ENCODE results near the gene PRKCH. TPM values are rescaled to one million over a fixed set of nuclear protein-coding genes. Genes with fewer than 3 reads are reported as not detected.

PRKCH gene
- total and polyA plus RNA-seq, 7 donors: 4.2 to 19.9 (median 10.0) TPM

GRCh38 chr14:61581340-61581739 lies 260.0 kb downstream of the PRKCH start:
- 57 to 86% methylated on average over 1 of the region's 1 CpG for WGBS, 2 donors

GRCh38 chr14:61581955-61582615 lies 260.7 kb downstream of the PRKCH start:
- WGBS, 2 donors: 94 to 96% methylated on average over 3 of the region's 3 CpGs
- Histone ChIP-seq H3K27ac (peak overlapping the region in 1 of 4 donors; percentile 44), H3K9me3 (no peaks in the 10 kb centered on the region), H3K36me3 (no peaks in the 10 kb centered on the region), H3K27me3 (no peaks in the 10 kb centered on the region), H3K4me1 (peaks cover 0 to 30% (median 25%) of the 10 kb centered on the region in 4 donors), H3K4me3 (no peak overlapping the region)
- intact Hi-C loops (cut with DNase I): no loop called here
- TF ChIP-seq CTCF (IDR thresholded peaks at IDR 0.05) (no peak), POLR2AphosphoS5 (IDR thresholded peaks at IDR 0.05) (no peak), POLR2A (IDR thresholded peaks at IDR 0.05) (no peak), EP300 (IDR thresholded peaks at IDR 0.05) (no peak)
- DNase-seq: no peak

More at GRCh38 chr14:61581340-61581739, 260.0 kb downstream of the PRKCH start:
- no peaks in the 10 kb centered on the region for H3K36me3 ChIP-seq
- DNase-seq: no peak
- H3K27ac ChIP-seq: no peak overlapping the region
- intact Hi-C loops (cut with DNase I): no loop called here
- no peak for TF ChIP-seq EP300 (IDR thresholded peaks at IDR 0.05)
- TF ChIP-seq CTCF (IDR thresholded peaks at IDR 0.05): no peak
- TF ChIP-seq POLR2A (IDR thresholded peaks at IDR 0.05): no peak
- no peak for TF ChIP-seq POLR2AphosphoS5 (IDR thresholded peaks at IDR 0.05)
- no peak overlapping the region for H3K4me3 ChIP-seq
- H3K9me3 ChIP-seq: no peaks in the 10 kb centered on the region
- no peaks in the 10 kb centered on the region for H3K27me3 ChIP-seq
- H3K4me1 ChIP-seq: peaks cover 0 to 28% (median 21%) of the 10 kb centered on the region in 4 donors

- Histone ChIP-seq H3K27ac (peak overlapping the region in 1 of 4 donors; percentile 44), H3K9me3 (no peaks in the 10 kb centered on the region), H3K4me3 (no peak overlapping the region), H3K4me1 (peaks cover 0 to 25% (median 21%) of the 10 kb centered on the region in 4 donors), H3K27me3 (no peaks in the 10 kb centered on the region), H3K36me3 (no peaks in the 10 kb centered on the region)
- intact Hi-C loops (cut with DNase I): no loop called here
- DNase-seq: no peak
- TF ChIP-seq EP300 (IDR thresholded peaks at IDR 0.05) (no peak), POLR2AphosphoS5 (IDR thresholded peaks at IDR 0.05) (no peak), CTCF (IDR thresholded peaks at IDR 0.05) (no peak), POLR2A (IDR thresholded peaks at IDR 0.05) (no peak)
- 81 to 89% methylated on average over 2 of the region's 2 CpGs for WGBS, 2 donors
These were observed 261.4 kb downstream of the PRKCH start for GRCh38 chr14:61582815-61583214.

- H3K4me1 ChIP-seq: peaks cover 0 to 26% (median 21%) of the 10 kb centered on the region in 4 donors
- peak overlapping the region in 2 of 4 donors; percentile 67 to 80 for H3K27ac ChIP-seq
- no peaks in the 10 kb centered on the region for H3K36me3 ChIP-seq
- 80 to 88% methylated on average over 3 of the region's 3 CpGs for WGBS, 2 donors
- H3K27me3 ChIP-seq: no peaks in the 10 kb centered on the region
- no peak for TF ChIP-seq POLR2AphosphoS5 (IDR thresholded peaks at IDR 0.05)
- TF ChIP-seq CTCF (IDR thresholded peaks at IDR 0.05): no peak
- TF ChIP-seq POLR2A (IDR thresholded peaks at IDR 0.05): no peak
- TF ChIP-seq EP300 (IDR thresholded peaks at IDR 0.05): no peak
- intact Hi-C loops (cut with DNase I): no loop called here
- H3K4me3 ChIP-seq: no peak overlapping the region
- no peak for DNase-seq
- no peaks in the 10 kb centered on the region for H3K9me3 ChIP-seq
These were observed 263.0 kb downstream of the PRKCH start for GRCh38 chr14:61584331-61584741.

Data from sigmoid colon (tissue), 7 donors.